DOHH2 (cell line): ENCODE results near the gene SEM1.

Experiments used
- H3F3A ChIP-seq: fragments of 200-600 bp; sonication (generic), shearing (Covaris generic); 2 replicates; pipeline ENCODE4 v1.6.0; 2016; ENCODE audit warnings: antibody characterized with exemption, mild to moderate bottlenecking; ENCODE audit not compliant: control insufficient read depth, insufficient read depth
- H3K27ac ChIP-seq: fragments of 200-600 bp; sonication (generic); 2 replicates; pipeline ENCODE4 v1.5.1; 2014; ENCODE audit warnings: low read depth, mild to moderate bottlenecking, low read length, moderate library complexity
- H3K27me3 ChIP-seq: fragments of 200-600 bp; sonication (generic); 2 replicates; pipeline ENCODE4 v1.6.1; 2014; ENCODE audit warnings: mild to moderate bottlenecking, low read length, mixed read lengths; ENCODE audit not compliant: control insufficient read depth
- H3K36me3 ChIP-seq: fragments of 200-600 bp; sonication (generic); 2 replicates; pipeline ENCODE4 v1.6.1; 2014; ENCODE audit warnings: mild to moderate bottlenecking, low read length, moderate library complexity, mixed read lengths; ENCODE audit not compliant: control insufficient read depth
- H3K4me1 ChIP-seq: fragments of 200-600 bp; sonication (generic); 2 replicates; pipeline ENCODE4 v1.6.1; 2014; ENCODE audit warnings: mild to moderate bottlenecking, low read length, mixed read lengths; ENCODE audit not compliant: control insufficient read depth
- H3K4me2 ChIP-seq: fragments of 200-600 bp; sonication (generic); 2 replicates; pipeline ENCODE4 v1.6.0; 2014; ENCODE audit warnings: mild to moderate bottlenecking, low read length, moderate library complexity
- H3K4me3 ChIP-seq: fragments of 200-600 bp; sonication (generic); 2 replicates; pipeline ENCODE4 v1.5.1; 2014; ENCODE audit warnings: mild to moderate bottlenecking, low read length, mixed read lengths
- H3K79me2 ChIP-seq: fragments of 200-600 bp; sonication (generic); 2 replicates; pipeline ENCODE4 v1.6.1; 2014; ENCODE audit warnings: mild to moderate bottlenecking, low read length, mixed read lengths; ENCODE audit not compliant: control insufficient read depth
- H3K9me2 ChIP-seq: fragments of 200-600 bp; sonication (generic); replicated peaks from 2 replicates; pipeline ENCODE4 v1.6.1; 2014; ENCODE audit warnings: mild to moderate bottlenecking, low read length, mixed read lengths; ENCODE audit not compliant: control insufficient read depth
- H3K9me3 ChIP-seq: fragments of 200-600 bp; sonication (generic); 2 replicates; pipeline ENCODE4 v1.6.1; 2014; ENCODE audit warnings: antibody characterized with exemption, low read length, mixed read lengths; ENCODE audit not compliant: control insufficient read depth, insufficient read depth
- H4K20me1 ChIP-seq: fragments of 200-600 bp; sonication (generic); 2 replicates; pipeline ENCODE4 v1.6.0; 2014; ENCODE audit warnings: low read depth, mild to moderate bottlenecking, antibody characterized with exemption, low read length, moderate library complexity; ENCODE audit not compliant: control insufficient read depth, insufficient read depth
- EZH2phosphoT487 ChIP-seq: fragments of 200-600 bp; sonication (generic); IDR thresholded peaks from 2 replicates; pipeline ENCODE4 v1.6.1; 2017; ENCODE audit warnings: borderline replicate concordance, mild to moderate bottlenecking, antibody characterized with exemption, low read length, moderate library complexity, mixed read lengths
- TF ChIP-seq, protein P1 (sequence below): fragments of 200-600 bp; sonication (generic); IDR thresholded peaks from one replicate; pipeline ENCODE4 v1.5.1; 2014; ENCODE audit warnings: antibody characterized with exemption, mild to moderate bottlenecking, low read depth, low read length; ENCODE audit not compliant: poor library complexity, severe bottlenecking

SEM1 gene

DNA sequence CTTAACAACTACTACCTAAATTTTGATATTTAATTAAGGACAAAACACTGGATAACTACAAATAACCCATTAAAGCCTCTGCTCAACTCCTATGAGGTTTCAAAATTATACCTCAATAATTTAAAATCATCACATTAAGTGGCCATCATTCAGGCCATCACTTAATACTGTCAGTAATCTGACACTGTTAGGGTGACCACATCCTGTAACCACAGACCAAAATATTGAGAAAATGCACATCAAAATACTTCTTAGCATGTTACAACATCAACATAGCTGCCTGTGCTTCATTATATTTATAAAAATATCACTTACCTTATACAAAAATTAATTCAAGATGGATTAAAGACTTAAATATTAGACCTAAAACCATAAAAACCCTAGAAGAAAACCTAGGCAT lies 23.3 kb downstream of the SEM1 start:
- Histone ChIP-seq H3K4me1 (no peaks in the 10 kb centered on the region), H3K27ac (no peak overlapping the region), H3K27me3 (no peaks in the 10 kb centered on the region), H4K20me1 (no peaks in the 10 kb centered on the region), H3F3A (no peaks in the 10 kb centered on the region), H3K9me2 (no peaks in the 10 kb centered on the region), H3K36me3 (peaks cover 56% of the 10 kb centered on the region), H3K4me3 (no peak overlapping the region), H3K9me3 (peaks cover 6% of the 10 kb centered on the region; the same call in 1 of the 2 replicates), H3K79me2 (peaks cover 20% of the 10 kb centered on the region), H3K4me2 (no peak overlapping the region)
- TF ChIP-seq EZH2phosphoT487 = no peak
- TF ChIP-seq, protein P1, sequence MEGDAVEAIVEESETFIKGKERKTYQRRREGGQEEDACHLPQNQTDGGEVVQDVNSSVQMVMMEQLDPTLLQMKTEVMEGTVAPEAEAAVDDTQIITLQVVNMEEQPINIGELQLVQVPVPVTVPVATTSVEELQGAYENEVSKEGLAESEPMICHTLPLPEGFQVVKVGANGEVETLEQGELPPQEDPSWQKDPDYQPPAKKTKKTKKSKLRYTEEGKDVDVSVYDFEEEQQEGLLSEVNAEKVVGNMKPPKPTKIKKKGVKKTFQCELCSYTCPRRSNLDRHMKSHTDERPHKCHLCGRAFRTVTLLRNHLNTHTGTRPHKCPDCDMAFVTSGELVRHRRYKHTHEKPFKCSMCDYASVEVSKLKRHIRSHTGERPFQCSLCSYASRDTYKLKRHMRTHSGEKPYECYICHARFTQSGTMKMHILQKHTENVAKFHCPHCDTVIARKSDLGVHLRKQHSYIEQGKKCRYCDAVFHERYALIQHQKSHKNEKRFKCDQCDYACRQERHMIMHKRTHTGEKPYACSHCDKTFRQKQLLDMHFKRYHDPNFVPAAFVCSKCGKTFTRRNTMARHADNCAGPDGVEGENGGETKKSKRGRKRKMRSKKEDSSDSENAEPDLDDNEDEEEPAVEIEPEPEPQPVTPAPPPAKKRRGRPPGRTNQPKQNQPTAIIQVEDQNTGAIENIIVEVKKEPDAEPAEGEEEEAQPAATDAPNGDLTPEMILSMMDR = no peak

DNA sequence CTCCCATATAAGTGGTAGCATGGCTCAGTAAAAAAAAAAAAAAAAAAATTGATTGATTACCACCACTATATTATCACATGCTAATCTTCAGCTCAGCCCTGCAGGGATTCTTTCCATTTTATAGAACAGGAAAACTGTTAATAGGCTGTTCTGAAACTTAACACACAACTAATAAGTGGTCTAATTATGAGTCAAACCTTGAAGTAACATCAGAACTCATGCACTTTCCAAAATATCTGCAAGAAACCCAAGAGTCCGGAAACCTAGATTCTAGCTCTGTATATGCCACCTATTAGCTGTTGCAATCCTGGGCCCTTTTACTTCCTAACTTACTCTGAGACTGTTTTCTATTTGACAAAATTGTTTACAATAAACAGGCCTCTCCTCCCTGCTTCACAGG lies 23.9 kb downstream of the SEM1 start:
- Histone ChIP-seq H3K27ac (no peak overlapping the region), H3K4me3 (no peak overlapping the region), H4K20me1 (no peaks in the 10 kb centered on the region), H3K36me3 (peaks cover 51% of the 10 kb centered on the region), H3K9me3 (peaks cover 6% of the 10 kb centered on the region; the same call in 1 of the 2 replicates), H3K9me2 (no peaks in the 10 kb centered on the region), H3K79me2 (peaks cover 15% of the 10 kb centered on the region), H3K27me3 (no peaks in the 10 kb centered on the region), H3F3A (no peaks in the 10 kb centered on the region), H3K4me1 (no peaks in the 10 kb centered on the region), H3K4me2 (no peak overlapping the region)
- no peak for TF ChIP-seq EZH2phosphoT487
- TF ChIP-seq, protein P1 = no peak

DNA sequence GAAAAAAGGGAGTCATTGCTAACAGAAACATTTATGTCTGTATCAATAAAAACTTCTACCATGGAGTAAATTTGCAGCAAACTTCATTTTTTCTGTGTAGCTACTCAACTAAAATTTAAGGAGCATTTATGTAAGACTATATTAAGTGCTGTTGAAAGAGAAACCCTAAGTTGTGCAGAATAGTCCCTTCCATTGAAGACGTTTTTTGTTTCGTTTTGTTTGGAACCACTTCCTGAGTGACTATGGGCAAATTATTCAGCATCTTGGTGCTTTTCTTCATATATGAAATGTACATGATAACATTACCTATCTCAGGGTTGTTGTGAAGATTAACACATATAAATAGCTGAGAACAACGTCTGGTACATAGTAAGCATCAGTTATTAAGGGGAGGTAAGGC lies 24.3 kb downstream of the SEM1 start:
- Histone ChIP-seq H3K79me2 (peaks cover 11% of the 10 kb centered on the region), H4K20me1 (no peaks in the 10 kb centered on the region), H3K4me2 (no peak overlapping the region), H3K9me2 (no peaks in the 10 kb centered on the region), H3K27ac (no peak overlapping the region), H3K27me3 (no peaks in the 10 kb centered on the region), H3K4me1 (no peaks in the 10 kb centered on the region), H3K4me3 (no peak overlapping the region), H3F3A (no peaks in the 10 kb centered on the region), H3K36me3 (peaks cover 47% of the 10 kb centered on the region), H3K9me3 (peaks cover 6% of the 10 kb centered on the region; the same call in 1 of the 2 replicates)
- TF ChIP-seq, protein P1 = no peak
